HG02973 (cell line): ENCODE results near the gene RDH14.

Source experiments
- ATAC-seq: cut with Tn5 transposase; IDR thresholded peaks from one replicate; pipeline ENCODE4 v1.9.1; 2021; ENCODE audit warnings: moderate library complexity; ENCODE audit not compliant: unreplicated experiment

Gene RDH14

GRCh38 chr2:18560031-18560796, at the start of gene RDH14:
TSS of gene RDH14 (minus strand) at chr2:18560653. CDS start at chr2:18560572, 81 bp downstream.
- peak; percentile 96 for ATAC-seq

GRCh38 chr2:18610090-18610489, 49.6 kb upstream of the RDH14 start:
- ATAC-seq, result no peak

GRCh38 chr2:18605115-18605514, 44.7 kb upstream of the RDH14 start:
- peak; percentile 62 for ATAC-seq

- no peak for ATAC-seq
Measured at GRCh38 chr2:18604531-18604885, 44.1 kb upstream of the RDH14 start.

- ATAC-seq, result no peak
Measured at GRCh38 chr2:18603854-18604530, 43.5 kb upstream of the RDH14 start.

- ATAC-seq, result no peak
Measured at GRCh38 chr2:18602298-18602697, 41.8 kb upstream of the RDH14 start.

- no peak for ATAC-seq
Measured at GRCh38 chr2:18600255-18600613, 39.8 kb upstream of the RDH14 start.

GRCh38 chr2:18599509-18600254, 39.2 kb upstream of the RDH14 start:
- ATAC-seq, result no peak

- ATAC-seq, result no peak
Measured at GRCh38 chr2:18598848-18599484, 38.5 kb upstream of the RDH14 start.

GRCh38 chr2:18597618-18598017, 37.2 kb upstream of the RDH14 start:
- ATAC-seq, result no peak

- ATAC-seq, result no peak
Measured at GRCh38 chr2:18596993-18597392, 36.5 kb upstream of the RDH14 start.

- ATAC-seq, result no peak
Measured at GRCh38 chr2:18593496-18593895, 33.0 kb upstream of the RDH14 start.

GRCh38 chr2:18592372-18592771, 31.9 kb upstream of the RDH14 start:
- no peak for ATAC-seq

GRCh38 chr2:18589354-18589753, 28.9 kb upstream of the RDH14 start, which contains the start of gene NT5C1B:
TSS of gene NT5C1B (minus strand) at chr2:18589569. CDS start at chr2:18589468, 101 bp downstream.
- ATAC-seq, result no peak

GRCh38 chr2:18588802-18589201, 28.3 kb upstream of the RDH14 start:
- no peak for ATAC-seq

GRCh38 chr2:18588049-18588448, 27.6 kb upstream of the RDH14 start:
- ATAC-seq, result no peak

- no peak for ATAC-seq
Measured at GRCh38 chr2:18585526-18585925, 25.1 kb upstream of the RDH14 start.

GRCh38 chr2:18584608-18584954, 24.1 kb upstream of the RDH14 start:
- ATAC-seq, result no peak

- ATAC-seq, result no peak
Measured at GRCh38 chr2:18583905-18584607, 23.6 kb upstream of the RDH14 start.

GRCh38 chr2:18580606-18581005, 20.2 kb upstream of the RDH14 start:
- ATAC-seq, result no peak

GRCh38 chr2:18578033-18578432, 17.6 kb upstream of the RDH14 start:
- no peak for ATAC-seq
